Astrocyte (in vitro differentiated cells and primary cell): ENCODE data around the gene PEX11B. TPM values are rescaled to one million over a fixed set of nuclear protein-coding genes. Genes with fewer than 3 reads are reported as not detected.

Experiments used
- DNase-seq: peaks from one replicate; pipeline ENCODE4 v3.0.0-alpha.2; 2010; ENCODE audit warnings: low read depth
- FAIRE-seq: peaks from 2 replicates; lab custom pipeline; 2011; peaks lifted over from hg19 to GRCh38; lab: Jason Lieb, UNC
- H2AFZ ChIP-seq: 2 replicates; pipeline ENCODE4 v1.6.0; 2012; ENCODE audit warnings: low read depth, low read length, inconsistent platforms
- H3K27ac ChIP-seq: 2 replicates; pipeline ENCODE4 v1.5.1; 2011; ENCODE audit warnings: low read depth, low read length, inconsistent platforms
- H3K27me3 ChIP-seq: 2 replicates; pipeline ENCODE4 v1.6.0; 2011; ENCODE audit warnings: low read length, inconsistent platforms; ENCODE audit not compliant: insufficient read depth
- H3K36me3 ChIP-seq: 2 replicates; pipeline ENCODE4 v1.5.1; 2011; ENCODE audit warnings: low read length, inconsistent platforms; ENCODE audit not compliant: insufficient read depth
- H3K4me1 ChIP-seq: 2 replicates; pipeline ENCODE4 v1.5.1; 2011; ENCODE audit warnings: low read length, inconsistent platforms; ENCODE audit not compliant: insufficient read depth
- H3K4me2 ChIP-seq: 2 replicates; pipeline ENCODE4 v1.6.0; 2012; ENCODE audit warnings: low read length, inconsistent platforms
- H3K4me3 ChIP-seq: 2 replicates; pipeline ENCODE4 v1.5.1; 2011; ENCODE audit warnings: low read depth, mild to moderate bottlenecking, low read length, inconsistent platforms; ENCODE audit not compliant: insufficient read depth
- H3K79me2 ChIP-seq: 2 replicates; pipeline ENCODE4 v1.6.0; 2012; ENCODE audit warnings: mild to moderate bottlenecking, low read length, inconsistent platforms; ENCODE audit not compliant: insufficient read depth
- H3K9ac ChIP-seq: 2 replicates; pipeline ENCODE4 v1.6.0; 2012; ENCODE audit warnings: mild to moderate bottlenecking, low read length, inconsistent platforms
- H3K9me3 ChIP-seq: 2 replicates; pipeline ENCODE4 v1.5.1; 2012; ENCODE audit warnings: low read depth, mild to moderate bottlenecking, low read length, inconsistent platforms; ENCODE audit not compliant: insufficient read depth
- H4K20me1 ChIP-seq: 2 replicates; pipeline ENCODE4 v1.6.0; 2012; ENCODE audit warnings: low read length, inconsistent platforms; ENCODE audit not compliant: insufficient read depth
- H3K27ac Mint-ChIP-seq: one replicate; pipeline ENCODE4 v1.8.0; 2021; ENCODE audit warnings: mild to moderate bottlenecking, mixed read lengths; ENCODE audit not compliant: unreplicated experiment
- H3K27me3 Mint-ChIP-seq: one replicate; pipeline ENCODE4 v1.8.0; 2021; ENCODE audit warnings: low read depth, mixed read lengths; ENCODE audit not compliant: unreplicated experiment
- H3K36me3 Mint-ChIP-seq: one replicate; pipeline ENCODE4 v1.8.0; 2021; ENCODE audit warnings: low read depth, mixed read lengths; ENCODE audit not compliant: unreplicated experiment
- H3K4me1 Mint-ChIP-seq: one replicate; pipeline ENCODE4 v1.8.0; 2021; ENCODE audit warnings: low read depth, mixed read lengths; ENCODE audit not compliant: unreplicated experiment
- H3K4me3 Mint-ChIP-seq: one replicate; pipeline ENCODE4 v1.8.0; 2021; ENCODE audit warnings: mild to moderate bottlenecking, moderate library complexity, mixed read lengths; ENCODE audit not compliant: unreplicated experiment
- H3K9me3 Mint-ChIP-seq: one replicate; pipeline ENCODE4 v1.8.0; 2021; ENCODE audit warnings: mild to moderate bottlenecking, mixed read lengths; ENCODE audit not compliant: unreplicated experiment
- EZH2 ChIP-seq: IDR thresholded peaks from 2 replicates; pipeline ENCODE4 v1.6.1; 2012; ENCODE audit warnings: mild to moderate bottlenecking, low read length, inconsistent platforms; ENCODE audit not compliant: insufficient read depth
- total RNA-seq: library from RNA; stranded (reverse); gene quantifications from 2 replicates; pipeline ENCODE4 v1.2.1, GENCODE V29; 2021
- TF ChIP-seq, protein P1 (sequence below): IDR thresholded peaks from 2 replicates; pipeline ENCODE4 v1.5.1; 2011; ENCODE audit warnings: low read depth, mild to moderate bottlenecking, inconsistent platforms, low read length, moderate library complexity; ENCODE audit not compliant: insufficient read depth

Gene PEX11B
- total RNA-seq, 1 donor from 2014 or later, result 20.7 TPM

DNA sequence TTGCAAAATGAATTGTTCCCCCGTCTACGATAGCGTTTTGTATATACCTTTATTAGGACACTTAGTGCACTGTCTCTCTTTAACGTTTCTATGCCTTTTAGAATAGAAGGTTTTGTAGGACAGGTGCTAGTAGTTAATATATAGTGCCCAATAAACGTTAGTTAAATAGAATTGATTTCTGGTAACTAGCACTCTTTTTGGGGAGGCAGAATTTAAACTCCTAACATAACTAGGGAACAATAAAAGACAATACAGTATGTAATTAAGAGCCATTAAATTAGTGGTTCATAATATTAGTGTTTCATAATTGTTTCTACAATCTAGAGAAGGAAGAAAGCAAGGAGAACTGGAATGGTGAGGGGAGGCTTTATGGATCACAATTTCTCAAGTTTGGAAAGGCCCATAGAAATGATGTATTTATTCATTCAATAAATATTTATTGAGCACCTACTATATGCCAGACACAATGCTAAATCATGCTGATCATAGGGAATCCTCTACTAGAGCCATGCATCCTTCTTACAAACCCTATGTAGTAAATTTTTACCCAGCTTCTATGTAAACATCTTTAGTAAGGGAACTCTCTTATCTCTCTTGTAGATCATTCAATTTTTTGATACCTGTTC lies 46.7 kb upstream of the PEX11B start:
- H2AFZ ChIP-seq, result peak overlapping the region; percentile 93
- H3K4me1 Mint-ChIP-seq, result peaks cover 26% of the 10 kb centered on the region

DNA sequence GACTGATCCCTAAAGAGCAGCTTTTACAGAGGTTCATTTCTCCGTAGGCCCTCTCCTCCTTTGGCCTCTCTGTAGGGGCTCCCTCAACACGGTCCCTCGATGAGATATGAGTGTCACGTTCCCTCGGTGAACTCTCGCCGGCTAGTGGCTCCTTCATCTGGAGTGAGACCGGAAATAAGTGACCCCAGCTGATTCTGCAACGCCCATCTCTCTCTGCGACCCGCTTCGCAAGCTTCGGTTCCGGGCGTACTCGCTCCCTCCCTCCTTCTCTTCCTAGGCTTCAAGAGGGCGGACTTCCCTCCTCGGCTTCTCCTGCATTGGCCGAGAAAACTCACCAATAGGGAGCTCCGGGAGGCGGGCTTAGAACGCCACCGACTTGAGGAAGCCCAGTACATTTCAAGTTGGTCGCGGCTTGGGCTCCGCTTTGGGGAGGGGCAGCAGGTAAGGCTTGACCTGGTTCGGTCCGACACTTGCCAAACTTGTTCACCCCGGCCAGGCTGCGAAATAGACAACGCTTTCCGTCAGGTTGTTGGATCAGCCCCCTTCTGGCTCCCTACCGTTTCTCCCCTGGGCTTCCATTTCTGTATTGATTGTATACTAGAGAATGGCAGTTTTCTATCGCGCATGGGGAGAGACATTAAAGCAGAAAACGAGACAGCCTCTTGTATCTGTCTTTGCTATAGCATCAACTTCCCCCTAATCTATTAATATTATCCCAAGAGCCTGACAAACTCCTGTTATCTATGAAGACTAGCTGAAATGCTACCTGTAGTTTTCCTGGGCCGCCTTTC lies 46.0 kb upstream of the PEX11B start, which contains the start of the genes ANKRD34A and POLR3GL:
ANKRD34A (minus strand) TSS at position 248 of the 791 bp plus-strand sequence. CDS start 2,816 bp downstream, outside the sequence.
POLR3GL (plus strand) TSS at position 363 of the 791 bp plus-strand sequence. CDS start 10,176 bp downstream, outside the sequence.
- peaks cover 26% of the 10 kb centered on the region for H3K4me1 Mint-ChIP-seq

More for the DNA sequence above, 46.7 kb upstream of the PEX11B start:
- H3K9ac ChIP-seq, result peak overlapping the region; percentile 84
- H3K79me2 ChIP-seq, result peaks cover 5% of the 10 kb centered on the region
- Mint-ChIP-seq H3K9me3 (no peaks in the 10 kb centered on the region), H3K27me3 (no peaks in the 10 kb centered on the region), H3K36me3 (no peaks in the 10 kb centered on the region), H3K27ac (no peak overlapping the region), H3K4me3 (peak overlapping the region; percentile 89)
- TF ChIP-seq, protein P1, sequence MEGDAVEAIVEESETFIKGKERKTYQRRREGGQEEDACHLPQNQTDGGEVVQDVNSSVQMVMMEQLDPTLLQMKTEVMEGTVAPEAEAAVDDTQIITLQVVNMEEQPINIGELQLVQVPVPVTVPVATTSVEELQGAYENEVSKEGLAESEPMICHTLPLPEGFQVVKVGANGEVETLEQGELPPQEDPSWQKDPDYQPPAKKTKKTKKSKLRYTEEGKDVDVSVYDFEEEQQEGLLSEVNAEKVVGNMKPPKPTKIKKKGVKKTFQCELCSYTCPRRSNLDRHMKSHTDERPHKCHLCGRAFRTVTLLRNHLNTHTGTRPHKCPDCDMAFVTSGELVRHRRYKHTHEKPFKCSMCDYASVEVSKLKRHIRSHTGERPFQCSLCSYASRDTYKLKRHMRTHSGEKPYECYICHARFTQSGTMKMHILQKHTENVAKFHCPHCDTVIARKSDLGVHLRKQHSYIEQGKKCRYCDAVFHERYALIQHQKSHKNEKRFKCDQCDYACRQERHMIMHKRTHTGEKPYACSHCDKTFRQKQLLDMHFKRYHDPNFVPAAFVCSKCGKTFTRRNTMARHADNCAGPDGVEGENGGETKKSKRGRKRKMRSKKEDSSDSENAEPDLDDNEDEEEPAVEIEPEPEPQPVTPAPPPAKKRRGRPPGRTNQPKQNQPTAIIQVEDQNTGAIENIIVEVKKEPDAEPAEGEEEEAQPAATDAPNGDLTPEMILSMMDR, result no peak
- TF ChIP-seq EZH2, result no peak
- H4K20me1 ChIP-seq, result no peaks in the 10 kb centered on the region
- DNase-seq (no peak), FAIRE-seq (no peak)
- H3K4me1 ChIP-seq, result peaks cover 35% of the 10 kb centered on the region
- no peak overlapping the region for H3K27ac ChIP-seq
- peak overlapping the region; percentile 93 for H3K4me2 ChIP-seq
- no peaks in the 10 kb centered on the region for H3K36me3 ChIP-seq
- peak overlapping the region; percentile 87 for H3K4me3 ChIP-seq
- peaks cover 5% of the 10 kb centered on the region for H3K9me3 ChIP-seq
- H3K27me3 ChIP-seq, result no peaks in the 10 kb centered on the region

More for the DNA sequence above, 46.0 kb upstream of the PEX11B start, which contains the start of the genes ANKRD34A and POLR3GL:
- peak within 1 kb of the TSS; percentile 84 for H3K9ac ChIP-seq
- FAIRE-seq (peak; percentile 9), DNase-seq (peak; percentile 86)
- peak within 1 kb of the TSS; percentile 81 for H3K27ac ChIP-seq
- peaks cover 5% of the 10 kb centered on the region for H3K9me3 ChIP-seq
- peak within 1 kb of the TSS; percentile 87 for H3K4me3 ChIP-seq
- H3K79me2 ChIP-seq, result peaks cover 5% of the 10 kb centered on the region
- Mint-ChIP-seq H3K27me3 (no peaks in the 10 kb centered on the region), H3K36me3 (no peaks in the 10 kb centered on the region), H3K4me3 (peak within 1 kb of the TSS; percentile 89), H3K9me3 (no peaks in the 10 kb centered on the region), H3K27ac (peak within 1 kb of the TSS; percentile 91)
- H3K4me2 ChIP-seq, result peak within 1 kb of the TSS; percentile 93
- H3K4me1 ChIP-seq, result peaks cover 35% of the 10 kb centered on the region
- peak within 1 kb of the TSS; percentile 93 for H2AFZ ChIP-seq
- H3K27me3 ChIP-seq, result no peaks in the 10 kb centered on the region
- H3K36me3 ChIP-seq, result no peaks in the 10 kb centered on the region
- H4K20me1 ChIP-seq, result no peaks in the 10 kb centered on the region
- TF ChIP-seq, protein P1, result no peak
- TF ChIP-seq EZH2, result no peak
